BJ (cell line): Measurements from ENCODE around the gene PERCC1. TPM values are rescaled to one million over a fixed set of nuclear protein-coding genes. Genes with fewer than 3 reads are reported as not detected.

Experiments used
- CTCF ChIA-PET: fragments of 350-600 bp; formaldehyde crosslinking; extraction: SDS; loops from one replicate; lab custom pipeline; 2021; ENCODE audit warnings: antibody characterized with exemption, inconsistent platforms; lab: Yijun Ruan, JAX
- POLR2A ChIA-PET: fragments of 300-600 bp; sonication (Branson Sonifier 250); formaldehyde crosslinking; extraction: SDS; loops from one replicate; lab custom pipeline; 2021; ENCODE audit warnings: antibody characterized with exemption; lab: Charles Lee
- DNase-seq: peaks from one replicate; pipeline ENCODE4 v3.0.0-alpha.2; 2011; ENCODE audit warnings: low read depth
- H3K27me3 ChIP-seq: 2 replicates; pipeline ENCODE4 v1.6.0; 2011; ENCODE audit warnings: low read length; ENCODE audit not compliant: control insufficient read depth, insufficient read depth
- H3K36me3 ChIP-seq: 2 replicates; pipeline ENCODE4 v1.5.1; 2011; ENCODE audit warnings: low read length; ENCODE audit not compliant: control insufficient read depth, insufficient read depth
- H3K4me3 ChIP-seq: 2 replicates; pipeline ENCODE4 v1.5.1; 2011; ENCODE audit warnings: low read depth, mild to moderate bottlenecking, control low read depth, low read length
- polyA plus RNA-seq: library from polyadenylated mRNA; depleted of rRNA; stranded (reverse); fragments of >200 nt; gene quantifications from 2 replicates; pipeline ENCODE4 v1.2.3, GENCODE V29; 2011
- TF ChIP-seq, protein P1 (sequence below): IDR thresholded peaks from 2 replicates; pipeline ENCODE4 v1.5.1; 2011; ENCODE audit warnings: low read depth, mild to moderate bottlenecking, control low read depth, inconsistent platforms, low read length, moderate library complexity; ENCODE audit not compliant: insufficient read depth

Gene PERCC1
- polyA plus RNA-seq, 1 experiment: not detected

DNA sequence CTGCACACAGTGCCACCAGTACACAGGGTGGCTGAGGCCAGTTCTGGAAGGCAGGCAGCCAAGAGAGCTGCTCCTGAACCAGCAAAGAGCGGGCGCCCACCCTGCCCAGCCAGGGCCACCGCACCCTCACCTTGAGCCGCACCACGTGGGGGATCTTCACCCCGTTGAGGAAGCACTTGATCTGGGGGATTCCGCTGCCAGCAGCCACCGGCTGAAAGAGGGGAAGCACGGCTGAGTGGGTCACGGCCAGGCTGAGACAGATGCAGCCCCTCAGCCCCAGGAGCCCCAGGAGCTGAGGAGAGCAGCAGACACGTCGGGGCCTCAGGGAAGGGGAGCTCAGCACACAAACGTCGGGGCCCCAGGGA is 28.1 kb downstream of the PERCC1 start:
- ChIA-PET CTCF (interaction anchor here (0.6 to 1.8 kb wide), 2 partner anchors 32 to 247 kb away, joined by 4 read pairs; partner anchors contain the start of gene MAPK8IP3), POLR2A (no interaction called here)

DNA sequence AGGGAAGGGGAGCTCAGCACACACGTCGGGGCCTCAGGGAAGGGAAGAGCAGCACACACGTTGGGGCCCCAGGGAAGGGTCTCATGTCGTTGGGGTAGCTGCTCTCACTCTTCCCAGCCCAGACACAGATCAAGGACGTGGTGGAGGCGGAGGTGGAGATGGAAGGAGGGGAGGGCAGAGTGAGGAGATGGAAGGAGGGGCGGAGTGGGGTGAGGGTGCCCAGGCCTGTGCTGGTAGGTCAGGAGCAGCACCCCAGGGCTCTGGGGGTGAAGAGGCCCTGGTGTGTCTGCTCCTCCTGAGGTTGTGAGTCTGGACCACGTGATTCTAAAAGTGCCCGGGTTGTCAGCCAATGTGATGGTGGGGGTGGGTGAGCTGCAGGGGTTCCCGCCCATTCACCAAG is 29.1 kb downstream of the PERCC1 start:
- CTCF ChIA-PET: interaction anchor here (1.8 kb wide), 1 partner anchor 246 kb away, joined by 4 read pairs; the partner anchor contains the start of gene MAPK8IP3

More for the DNA sequence above, 28.1 kb downstream of the PERCC1 start:
- Histone ChIP-seq H3K36me3 (peaks cover 16% of the 10 kb centered on the region), H3K4me3 (no peak overlapping the region), H3K27me3 (no peaks in the 10 kb centered on the region)
- no peak for DNase-seq
- TF ChIP-seq, protein P1, sequence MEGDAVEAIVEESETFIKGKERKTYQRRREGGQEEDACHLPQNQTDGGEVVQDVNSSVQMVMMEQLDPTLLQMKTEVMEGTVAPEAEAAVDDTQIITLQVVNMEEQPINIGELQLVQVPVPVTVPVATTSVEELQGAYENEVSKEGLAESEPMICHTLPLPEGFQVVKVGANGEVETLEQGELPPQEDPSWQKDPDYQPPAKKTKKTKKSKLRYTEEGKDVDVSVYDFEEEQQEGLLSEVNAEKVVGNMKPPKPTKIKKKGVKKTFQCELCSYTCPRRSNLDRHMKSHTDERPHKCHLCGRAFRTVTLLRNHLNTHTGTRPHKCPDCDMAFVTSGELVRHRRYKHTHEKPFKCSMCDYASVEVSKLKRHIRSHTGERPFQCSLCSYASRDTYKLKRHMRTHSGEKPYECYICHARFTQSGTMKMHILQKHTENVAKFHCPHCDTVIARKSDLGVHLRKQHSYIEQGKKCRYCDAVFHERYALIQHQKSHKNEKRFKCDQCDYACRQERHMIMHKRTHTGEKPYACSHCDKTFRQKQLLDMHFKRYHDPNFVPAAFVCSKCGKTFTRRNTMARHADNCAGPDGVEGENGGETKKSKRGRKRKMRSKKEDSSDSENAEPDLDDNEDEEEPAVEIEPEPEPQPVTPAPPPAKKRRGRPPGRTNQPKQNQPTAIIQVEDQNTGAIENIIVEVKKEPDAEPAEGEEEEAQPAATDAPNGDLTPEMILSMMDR: no peak

DNA sequence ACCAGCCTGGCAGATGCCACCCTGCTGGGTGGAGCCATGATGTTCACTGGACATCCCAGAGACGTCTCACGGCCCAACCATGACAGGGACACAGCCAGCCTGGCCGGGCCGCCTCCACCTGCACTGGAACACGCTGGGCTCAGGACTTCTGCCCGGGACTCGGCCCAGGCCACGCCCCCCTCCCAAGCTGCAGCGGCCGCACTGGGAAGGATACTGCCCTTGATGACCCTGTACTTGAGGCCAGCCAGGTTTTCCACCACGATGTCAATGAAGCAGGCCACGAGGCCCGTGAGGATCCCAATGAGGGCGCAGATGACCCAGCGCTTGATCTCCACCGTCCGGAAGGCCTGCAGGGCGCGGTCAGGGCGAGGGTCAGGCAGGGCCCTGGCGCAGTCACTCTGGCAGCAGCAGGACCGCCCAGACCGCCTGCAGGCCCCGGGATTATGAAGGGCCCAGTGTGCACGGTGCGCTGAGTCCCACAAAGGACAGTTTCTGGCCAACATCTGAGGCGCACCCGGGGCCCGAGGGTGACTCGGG is 29.8 kb downstream of the PERCC1 start:
- Histone ChIP-seq H3K4me3 (no peak overlapping the region), H3K27me3 (no peaks in the 10 kb centered on the region), H3K36me3 (peaks cover 11% of the 10 kb centered on the region)
- POLR2A ChIA-PET: no interaction called here
- CTCF ChIA-PET: no interaction called here
- TF ChIP-seq, protein P1: no peak
- DNase-seq: no peak

More for the DNA sequence above, 29.1 kb downstream of the PERCC1 start:
- POLR2A ChIA-PET: no interaction called here
- Histone ChIP-seq H3K27me3 (no peaks in the 10 kb centered on the region), H3K4me3 (no peak overlapping the region), H3K36me3 (peaks cover 14% of the 10 kb centered on the region)
- TF ChIP-seq, protein P1: no peak
- no peak for DNase-seq

- Histone ChIP-seq H3K27me3 (no peaks in the 10 kb centered on the region), H3K4me3 (no peak overlapping the region), H3K36me3 (peaks cover 8% of the 10 kb centered on the region)
- peak; percentile 15 for DNase-seq
- TF ChIP-seq, protein P1: no peak
- ChIA-PET POLR2A (no interaction called here), CTCF (no interaction called here)
Measured at GRCh38 chr16:1461146-1461545, 30.3 kb downstream of the PERCC1 start.

DNA sequence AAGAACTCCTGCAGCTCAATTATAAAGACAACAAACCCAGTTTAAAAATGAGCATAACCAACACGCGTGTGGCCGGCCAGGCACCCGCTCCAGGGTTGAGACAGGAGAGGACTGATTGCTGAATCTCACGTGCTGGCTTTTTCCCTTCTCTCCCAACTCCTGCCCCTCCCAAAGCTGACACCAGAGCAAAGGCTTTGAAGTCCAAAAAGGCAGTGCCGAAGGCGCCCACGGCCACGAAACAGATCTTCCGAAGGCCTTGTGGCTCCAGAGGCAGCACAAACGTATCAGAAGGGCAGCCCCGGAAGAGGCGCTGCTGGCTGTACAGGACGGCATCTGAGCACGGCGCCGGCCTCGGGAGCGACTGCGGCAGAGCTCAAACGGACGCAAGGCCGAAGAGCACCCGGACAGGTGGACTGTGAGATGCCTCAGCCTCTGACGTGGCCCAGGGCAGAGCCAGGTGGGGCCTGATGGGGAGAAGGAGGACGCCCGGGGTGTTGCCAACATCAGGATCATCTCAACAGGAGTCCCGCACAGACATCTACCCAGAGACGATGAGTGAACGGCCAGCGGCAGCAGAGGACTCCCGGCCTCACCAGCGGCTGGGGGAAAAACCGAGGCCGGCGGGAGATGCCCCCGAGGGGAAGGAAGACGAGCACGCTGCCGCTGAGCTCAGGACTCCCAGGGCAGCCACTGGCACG is 33.5 kb downstream of the PERCC1 start:
- Histone ChIP-seq H3K4me3 (no peak overlapping the region), H3K27me3 (no peaks in the 10 kb centered on the region), H3K36me3 (peaks cover 4% of the 10 kb centered on the region; the same call in 1 of the 2 replicates)
- CTCF ChIA-PET: interaction anchor here (0.6 to 1.1 kb wide), 2 partner anchors 141 to 242 kb away, joined by 3 to 4 read pairs; partner anchors contain the start of gene MAPK8IP3
- DNase-seq: no peak
- TF ChIP-seq, protein P1: no peak
- POLR2A ChIA-PET: no interaction called here
